ENCODE data around the gene CACNG7. TPM values are rescaled to one million over a fixed set of nuclear protein-coding genes. Genes with fewer than 3 reads are reported as not detected.

The CACNG7 gene
- total and polyA plus RNA-seq, 2 donors (not counting 3 experiments of a cell fraction or from before 2014, with no cell fraction given), result 0.92 to 1.3 TPM

- Histone ChIP-seq H3K9me3 (replicated peaks; ENCODE audit: control insufficient read depth, insufficient read depth, low read length) (no peaks in the 10 kb centered on the region), H3K9ac (replicated peaks; ENCODE audit: extremely low read depth, insufficient read depth, low read length) (no peak overlapping the region), H3K4me2 (ENCODE audit: insufficient read depth, low read length) (no peak overlapping the region), H3K4me1 (ENCODE audit: control insufficient read depth, extremely low read depth, insufficient read depth, low read length) (peaks cover 4% of the 10 kb centered on the region), H3K27ac (ENCODE audit: insufficient read depth, low read depth, low read length) (no peak overlapping the region), H3K36me3 (ENCODE audit: control insufficient read depth in 2 of 2, extremely low read depth in 1 of 2, insufficient read depth in 2 of 2, low read length in 2 of 2) (peaks cover 0 to 17% of the 10 kb centered on the region in 2 experiments), H2AFZ (ENCODE audit: low read depth, low read length) (no peak overlapping the region), H3K4me3 (replicated peaks in 1 of 3; ENCODE audit: insufficient read depth in 1 of 3, low read depth in 1 of 3, low read length in 3 of 3) (no peak overlapping the region), H3K79me2 (ENCODE audit: control insufficient read depth, insufficient read depth, low read length) (peaks cover 19% of the 10 kb centered on the region), H3K9me1 (replicated peaks; ENCODE audit: control insufficient read depth, extremely low read depth, insufficient read depth, low read length) (no peaks in the 10 kb centered on the region), H3K27me3 (ENCODE audit: control insufficient read depth in 2 of 2, insufficient read depth in 2 of 2, low read length in 2 of 2) (no peaks in the 10 kb centered on the region), H4K20me1 (replicated peaks; ENCODE audit: control insufficient read depth, extremely low read depth, insufficient read depth, low read length) (no peaks in the 10 kb centered on the region)
- POLR2A ChIA-PET, result no interaction called here
- CTCF ChIA-PET, result interaction anchor here (0.8 to 1.2 kb wide), 2 partner anchors 81 to 156 kb away, joined by 4 read pairs; no protein-coding TSS in a partner anchor
- no TSS peak for BruUV-seq (replicated peaks)
- intact Hi-C loops (cut with micrococcal nuclease), result no loop called here
- FAIRE-seq (no peak), DNase-seq (ENCODE audit: low read depth, low spot score) (no peak)
- TF ChIP-seq MAX (IDR thresholded peaks at IDR 0.05; ENCODE audit: insufficient read depth, insufficient read length), result no peak
- TF ChIP-seq POLR2AphosphoS5 (IDR thresholded peaks at IDR 0.05; ENCODE audit: insufficient read depth, low read depth, low read length), result no peak
- no peak for TF ChIP-seq FOS (IDR thresholded peaks at IDR 0.05; ENCODE audit: borderline replicate concordance, insufficient read depth, low read length)
- TF ChIP-seq JUN (IDR thresholded peaks at IDR 0.05; ENCODE audit: borderline replicate concordance, insufficient read depth, insufficient read length, low read depth), result no peak
- no peak for TF ChIP-seq GATA2 (IDR thresholded peaks at IDR 0.05; ENCODE audit: insufficient read depth, insufficient read length, low read depth, low read length)
- no peak for TF ChIP-seq EZH2 (IDR thresholded peaks at IDR 0.05; ENCODE audit: borderline replicate concordance, low read depth, low read length, severe bottlenecking)
- dilution Hi-C loops (cut with MboI; ENCODE audit: extremely low pct_ligation_motif_present, low sequenced_read_pairs), result no loop called here
Measured at GRCh38 chr19:53873773-53874605, 35.1 kb upstream of the CACNG7 start.

Data from endothelial cell of umbilical vein (primary cell).